Gastroesophageal sphincter (tissue), 3 donors: ENCODE results near the gene DISC1.

Experiments used
- CTCF ChIP-seq, 4 experiments: fragments of 200-600 bp in 2 of 4; fragments of 450-650 bp in 2 of 4; sonication (generic) in 1 of 4; IDR thresholded peaks; one replicate each; pipeline ENCODE4 v1.5.1; 2017 to 2019; ENCODE audit warnings: antibody characterized with exemption in 4 of 4, mild to moderate bottlenecking in 2 of 4, moderate library complexity in 2 of 4
- EP300 ChIP-seq: sonication (generic); formaldehyde crosslinking; IDR thresholded peaks from one replicate; pipeline ENCODE4 v1.6.1; 2017; ENCODE audit warnings: antibody characterized with exemption, mild to moderate bottlenecking
- POLR2A ChIP-seq, 2 donors: fragments of 450-650 bp; IDR thresholded peaks; one replicate each; pipeline ENCODE4 v1.6.1; 2017; ENCODE audit warnings: antibody characterized with exemption in 2 of 2, mild to moderate bottlenecking in 2 of 2, moderate library complexity in 1 of 2
- POLR2AphosphoS5 ChIP-seq: sonication (generic); formaldehyde crosslinking; IDR thresholded peaks from one replicate; pipeline ENCODE4 v1.6.1; 2017; ENCODE audit warnings: antibody characterized with exemption

- TF ChIP-seq CTCF (IDR thresholded peaks at IDR 0.05): no peak
- TF ChIP-seq POLR2A (IDR thresholded peaks at IDR 0.05): no peak
- TF ChIP-seq EP300: no peak
- no peak for TF ChIP-seq POLR2AphosphoS5
These were observed 388.4 kb downstream of the DISC1 start for GRCh38 chr1:232014941-232015340.
